ENCODE measurements around the gene JUND. TPM values are rescaled to one million over a fixed set of nuclear protein-coding genes. Genes with fewer than 3 reads are reported as not detected.

JUND gene
- total RNA-seq, 2 experiments from 2014 or later = 1,827 to 1,976 TPM

- Histone ChIP-seq H3K4me3 (ENCODE audit: low read length) (peak overlapping the region; percentile 91), H3K4me1 (ENCODE audit: insufficient read depth, low read length) (peaks cover 64% of the 10 kb centered on the region), H3K27me3 (ENCODE audit: control insufficient read depth in 1 of 2, insufficient read depth in 2 of 2, low read length in 2 of 2) (no peaks in the 10 kb centered on the region), H3K27ac (ENCODE audit: low read depth in 1 of 2, low read length in 2 of 2) (peak overlapping the region; percentile 96 to 100), H3K36me3 (ENCODE audit: insufficient read depth, low read length) (no peaks in the 10 kb centered on the region), H3K9me3 (ENCODE audit: control insufficient read depth in 1 of 2, insufficient read depth in 1 of 2, low read length in 2 of 2) (no peaks in the 10 kb centered on the region)
- H3K27ac Mint-ChIP-seq = peak overlapping the region; percentile 91
- DNase-seq = peak in 1 of 14 experiments; percentile 25
- ChIA-PET CTCF (interaction anchor here (1.2 to 2.5 kb wide), 6 partner anchors 11 to 29 kb away, joined by 3 to 29 read pairs (median 6); partner anchors contain the start of genes JUND and LSM4), POLR2A (interaction anchor here (1.2 to 18.2 kb wide), 7 partner anchors 10 to 90 kb away, joined by 3 to 761 read pairs (median 9); partner anchors contain the start of genes JUND, LSM4 and RAB3A)
- H3K4me1 Mint-ChIP-seq (ENCODE audit: low read depth) = peaks cover 58% of the 10 kb centered on the region
- no peaks in the 10 kb centered on the region for H3K27me3 Mint-ChIP-seq
- no peaks in the 10 kb centered on the region for H3K36me3 Mint-ChIP-seq (ENCODE audit: low read depth)
- intact Hi-C loops (cut with DNase I, micrococcal nuclease) = loop anchor here in 1 of 2 experiments (1.0 to 5.0 kb wide), 2 partner anchors 10 to 33 kb away; no protein-coding TSS in a partner anchor
- ATAC-seq (ENCODE audit: poor library complexity) = no peak
- TF ChIP-seq CTCF (IDR thresholded peaks at IDR 0.05) = no peak
- peak overlapping the region; percentile 83 for H3K4me3 Mint-ChIP-seq
- H3K9me3 Mint-ChIP-seq = no peaks in the 10 kb centered on the region
Observed at GRCh38 chr19:18293642-18294466, 12.4 kb upstream of the JUND start.

- ATAC-seq (ENCODE audit: poor library complexity) (no peak), DNase-seq (peak in 5 of 14 experiments; percentile 36 to 56 (median 43))
- Mint-ChIP-seq H3K36me3 (ENCODE audit: low read depth) (no peaks in the 10 kb centered on the region), H3K27me3 (no peaks in the 10 kb centered on the region), H3K4me1 (ENCODE audit: low read depth) (peaks cover 59% of the 10 kb centered on the region), H3K4me3 (peak overlapping the region; percentile 79), H3K27ac (peak overlapping the region; percentile 91), H3K9me3 (no peaks in the 10 kb centered on the region)
- Histone ChIP-seq H3K27ac (ENCODE audit: low read depth in 1 of 2, low read length in 2 of 2) (peak overlapping the region; percentile 96 to 100), H3K4me1 (ENCODE audit: insufficient read depth, low read length) (peaks cover 65% of the 10 kb centered on the region), H3K27me3 (ENCODE audit: control insufficient read depth in 1 of 2, insufficient read depth in 2 of 2, low read length in 2 of 2) (no peaks in the 10 kb centered on the region), H3K9me3 (ENCODE audit: control insufficient read depth in 1 of 2, insufficient read depth in 1 of 2, low read length in 2 of 2) (no peaks in the 10 kb centered on the region), H3K36me3 (ENCODE audit: insufficient read depth, low read length) (no peaks in the 10 kb centered on the region), H3K4me3 (ENCODE audit: low read length) (peak overlapping the region; percentile 91)
- ChIA-PET CTCF (interaction anchor here (1.1 to 2.5 kb wide), 6 partner anchors 12 to 41 kb away, joined by 3 to 29 read pairs (median 6); partner anchors contain the start of genes JUND and LSM4), POLR2A (interaction anchor here (0.8 to 18.2 kb wide), 8 partner anchors 10 to 1375 kb away, joined by 3 to 761 read pairs (median 8); partner anchors contain the start of genes JUND, LSM4 and RAB3A)
- no peak for TF ChIP-seq CTCF (IDR thresholded peaks at IDR 0.05)
- intact Hi-C loops (cut with DNase I, micrococcal nuclease) = loop anchor here in 1 of 2 experiments (5.0 kb wide), 1 partner anchor 34 kb away; no protein-coding TSS in a partner anchor
Observed at GRCh38 chr19:18292810-18293641, 11.6 kb upstream of the JUND start.

- Histone ChIP-seq H3K9me3 (ENCODE audit: control insufficient read depth in 1 of 2, insufficient read depth in 1 of 2, low read length in 2 of 2) (no peaks in the 10 kb centered on the region), H3K4me1 (ENCODE audit: insufficient read depth, low read length) (peaks cover 67% of the 10 kb centered on the region), H3K4me3 (ENCODE audit: low read length) (peak overlapping the region; percentile 91), H3K27ac (ENCODE audit: low read depth in 1 of 2, low read length in 2 of 2) (peak overlapping the region; percentile 96 to 100), H3K36me3 (ENCODE audit: insufficient read depth, low read length) (no peaks in the 10 kb centered on the region), H3K27me3 (ENCODE audit: control insufficient read depth in 1 of 2, insufficient read depth in 2 of 2, low read length in 2 of 2) (no peaks in the 10 kb centered on the region)
- ATAC-seq (ENCODE audit: poor library complexity) (peak; percentile 0), DNase-seq (peak in 1 of 14 experiments; percentile 22)
- Mint-ChIP-seq H3K27me3 (no peaks in the 10 kb centered on the region), H3K4me3 (peak overlapping the region; percentile 79), H3K36me3 (ENCODE audit: low read depth) (no peaks in the 10 kb centered on the region), H3K9me3 (no peaks in the 10 kb centered on the region), H3K4me1 (ENCODE audit: low read depth) (peaks cover 59% of the 10 kb centered on the region), H3K27ac (peak overlapping the region; percentile 91)
- intact Hi-C loops (cut with DNase I, micrococcal nuclease) = loop anchor here in 1 of 2 experiments (5.0 kb wide), 1 partner anchor 35 kb away; no protein-coding TSS in a partner anchor
- ChIA-PET POLR2A (interaction anchor here (0.8 to 18.2 kb wide), 8 partner anchors 11 to 1376 kb away, joined by 3 to 761 read pairs (median 8); partner anchors contain the start of genes JUND, LSM4 and RAB3A), CTCF (interaction anchor here (1.1 to 2.5 kb wide), 6 partner anchors 11 to 40 kb away, joined by 3 to 29 read pairs (median 6); partner anchors contain the start of genes JUND and LSM4)
- TF ChIP-seq CTCF (IDR thresholded peaks at IDR 0.05) = no peak
Observed at GRCh38 chr19:18292462-18292809, 11.0 kb upstream of the JUND start.
